Epidermal melanocyte (primary cell): ENCODE data around the gene VPS13D.
A peak's percentile ranks its signal among the peaks of the same experiment; 100 is the strongest.
"Not testable (repeated sequence)": the region's sequence is repeated elsewhere in the genome, so short reads cannot be mapped to it uniquely, and the experiment has no call there.

ENCODE experiments used
- DNase-seq: peaks from one replicate; pipeline ENCODE4 v3.0.0; 2011; ENCODE audit warnings: low spot score; ENCODE audit not compliant: insufficient read length

Gene VPS13D

DNA sequence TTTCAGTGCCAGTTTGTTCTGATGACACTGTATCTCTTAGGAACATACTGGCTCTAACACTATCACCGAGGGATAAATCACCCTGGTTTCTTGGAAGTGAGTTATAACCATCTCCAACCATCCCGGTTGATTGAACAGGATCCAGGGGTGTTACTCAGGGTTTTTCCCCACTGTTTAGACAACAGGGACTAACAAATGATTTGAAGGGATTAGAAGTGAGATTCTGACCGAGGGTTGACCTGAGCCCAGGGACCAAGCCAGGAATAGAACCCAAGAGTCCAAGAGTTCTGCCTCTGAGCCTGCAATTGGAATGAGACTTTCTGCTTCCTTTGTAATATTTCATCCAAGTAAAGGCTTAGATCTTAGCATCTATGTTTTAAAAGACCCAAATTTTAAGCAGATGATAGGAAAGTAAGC, 234.2 kb downstream of the VPS13D start:
- DNase-seq, result no peak

DNA sequence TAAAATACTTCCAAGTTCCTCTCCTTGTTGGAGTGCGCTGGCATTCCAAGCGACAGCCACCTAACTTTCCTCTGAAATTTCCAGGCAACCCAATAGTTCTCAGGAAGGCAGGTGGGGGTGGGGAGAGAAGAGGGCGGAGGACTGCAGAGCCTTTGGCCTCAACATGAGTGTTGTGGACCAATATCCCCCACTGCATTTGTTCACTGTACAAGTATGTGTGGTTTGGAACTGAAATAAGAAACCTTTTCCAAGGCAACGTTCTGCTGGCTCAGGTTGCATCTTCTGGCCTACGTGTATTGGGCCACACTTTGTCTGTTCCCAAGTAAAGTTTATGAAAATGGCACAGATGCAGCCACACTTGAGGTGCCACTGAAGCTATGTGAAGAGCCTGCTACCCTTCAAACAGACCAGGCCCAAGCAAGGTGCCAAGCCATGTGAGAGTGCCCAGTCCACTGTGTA, 234.8 kb downstream of the VPS13D start:
- no peak for DNase-seq

DNA sequence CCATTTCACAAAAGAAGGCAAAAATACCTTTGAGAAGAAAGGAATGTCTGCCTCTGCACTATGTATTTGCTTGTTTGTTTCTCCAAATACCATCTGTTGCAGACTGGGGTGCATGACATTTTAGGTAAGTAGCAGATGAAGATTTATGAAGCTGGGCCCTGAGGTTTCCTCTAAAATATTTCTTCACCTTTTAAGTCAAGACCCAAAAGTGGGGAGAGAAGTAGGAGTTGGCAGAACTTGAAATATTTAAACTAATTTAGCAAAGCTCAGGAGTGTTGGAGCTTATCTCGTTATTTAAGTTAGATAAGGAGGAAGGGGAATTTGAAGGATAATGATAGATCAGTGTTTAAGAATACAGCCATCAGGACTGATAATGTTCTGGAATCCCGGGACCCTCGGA, 235.3 kb downstream of the VPS13D start:
- no peak for DNase-seq

DNA sequence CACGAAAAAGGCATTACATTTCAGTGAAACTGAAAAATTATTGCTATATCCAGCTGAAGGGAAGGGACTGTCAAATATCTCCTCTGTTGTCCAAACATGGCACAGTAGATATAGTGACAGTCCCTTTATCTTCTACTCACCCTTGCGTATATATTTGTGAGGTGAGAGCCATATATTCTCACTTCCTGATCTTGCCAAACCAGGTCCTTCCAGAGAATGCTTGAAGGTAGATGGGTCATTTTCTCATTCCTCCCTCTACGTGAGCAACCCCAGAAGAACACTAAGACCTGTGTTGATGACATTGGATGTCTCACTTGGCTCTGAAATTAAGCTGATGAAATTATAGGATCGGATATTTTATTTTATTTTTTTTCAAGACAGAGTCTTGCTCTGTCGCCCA, 237.0 kb downstream of the VPS13D start:
- DNase-seq, result no peak

DNA sequence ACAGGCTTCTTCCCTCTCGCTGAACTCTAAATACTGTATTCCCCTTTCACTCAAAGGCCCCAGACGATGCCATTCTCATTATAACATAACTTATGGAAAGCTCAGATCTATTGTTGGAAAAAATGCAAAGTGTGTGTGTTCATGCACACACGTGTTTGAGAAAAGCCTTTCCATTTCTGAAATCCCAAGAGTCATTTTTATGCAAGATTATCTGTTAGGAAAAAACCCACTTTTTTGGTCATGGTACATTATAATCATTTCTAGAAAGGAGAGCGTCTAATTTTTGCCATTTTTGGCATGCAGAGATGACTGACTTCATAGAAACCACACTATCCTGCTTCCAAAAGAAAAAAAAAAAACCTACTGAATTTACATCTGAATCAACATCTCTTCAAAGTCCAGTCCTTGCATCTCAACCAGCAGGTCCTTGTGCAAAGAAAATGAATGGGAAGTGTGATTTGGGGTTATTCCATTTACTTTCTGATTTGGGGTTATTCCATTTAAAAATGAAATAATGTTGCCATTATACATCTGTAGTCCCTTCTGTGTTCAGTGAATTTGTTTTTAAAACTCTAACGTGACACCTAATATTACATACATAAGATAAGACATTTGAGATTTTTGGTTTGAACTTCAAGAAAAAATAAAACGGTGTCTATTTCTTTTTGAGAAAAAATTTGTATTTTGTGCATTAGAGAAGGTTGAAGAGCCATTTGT, 237.9 kb downstream of the VPS13D start:
- DNase-seq, result no peak

DNA sequence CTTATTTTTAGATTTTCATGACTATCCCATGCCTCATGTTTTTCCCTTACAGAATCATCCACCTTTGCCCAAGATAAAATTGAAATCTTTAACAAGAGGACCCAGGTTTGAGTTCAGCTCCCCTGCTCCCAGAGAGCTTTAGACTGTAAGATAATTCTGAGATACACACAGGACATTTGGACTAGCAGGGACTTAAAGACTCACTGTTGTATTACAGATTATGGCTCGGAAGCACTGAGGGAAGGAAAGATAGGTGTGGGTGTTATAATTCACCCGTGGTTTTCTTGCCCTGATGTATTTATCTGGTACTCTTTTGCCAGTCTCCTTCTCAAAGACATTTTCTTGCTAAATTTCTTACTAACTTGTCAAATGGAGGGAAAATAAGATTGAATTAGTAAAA, 238.5 kb downstream of the VPS13D start:
- DNase-seq, result no peak

DNA sequence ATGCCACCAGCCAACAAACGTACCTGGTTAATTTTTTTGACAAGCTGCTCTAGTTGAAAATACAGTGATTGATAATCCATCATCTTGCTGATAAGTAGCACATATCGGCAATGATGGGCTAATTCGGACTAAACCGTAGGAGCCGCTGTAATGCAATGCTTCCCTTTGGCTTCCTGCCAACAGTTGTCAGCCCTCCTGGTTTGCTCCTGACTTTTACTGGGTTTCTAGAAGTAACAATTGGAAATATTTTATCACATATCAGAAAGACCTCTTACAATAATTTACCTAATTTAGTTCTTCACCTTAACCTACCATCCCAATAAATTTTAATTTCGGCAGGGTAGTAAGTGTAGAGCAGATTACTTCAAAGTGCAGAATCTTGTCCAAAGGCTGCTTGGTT, 239.7 kb downstream of the VPS13D start:
- DNase-seq, result no peak

DNA sequence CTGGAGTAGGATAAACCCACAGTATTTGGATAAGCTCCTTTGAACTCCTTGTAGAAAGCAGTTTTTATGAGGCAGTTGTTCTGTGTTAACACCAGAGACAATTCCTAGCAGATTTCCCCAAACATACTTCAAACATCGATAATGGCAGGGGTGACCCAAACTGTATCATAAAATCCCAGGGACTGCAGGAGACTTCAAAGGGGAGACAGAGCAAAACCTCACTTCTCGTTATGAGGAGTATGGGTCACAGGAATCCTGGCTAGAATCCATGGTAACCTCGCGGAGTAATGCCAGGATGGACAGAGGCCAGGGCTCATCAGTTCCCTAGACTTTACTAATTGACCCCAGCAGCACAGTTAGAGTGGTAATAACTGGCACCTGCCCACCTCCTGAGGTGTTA, 240.2 kb downstream of the VPS13D start:
- DNase-seq, result no peak

DNA sequence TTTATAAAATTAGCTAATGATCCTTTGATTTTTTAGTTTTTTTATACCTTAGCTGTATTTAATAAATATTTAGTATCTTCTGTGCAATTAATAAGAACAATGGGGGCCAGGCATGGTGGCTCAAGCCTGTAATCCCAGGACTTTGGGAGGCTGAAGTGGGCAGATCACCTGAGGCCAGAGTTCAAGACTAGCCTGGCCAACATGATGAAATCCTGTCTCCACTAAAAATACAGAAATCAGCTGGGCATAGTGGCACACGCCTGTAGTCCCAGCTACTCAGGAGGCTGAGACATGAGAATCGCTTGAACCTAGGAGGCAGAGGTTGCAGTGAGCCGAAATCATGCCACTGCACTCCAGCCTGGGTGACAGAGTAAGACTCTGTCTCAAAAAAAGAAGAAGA, 241.1 kb downstream of the VPS13D start:
- DNase-seq, result not testable (repeated sequence)

DNA sequence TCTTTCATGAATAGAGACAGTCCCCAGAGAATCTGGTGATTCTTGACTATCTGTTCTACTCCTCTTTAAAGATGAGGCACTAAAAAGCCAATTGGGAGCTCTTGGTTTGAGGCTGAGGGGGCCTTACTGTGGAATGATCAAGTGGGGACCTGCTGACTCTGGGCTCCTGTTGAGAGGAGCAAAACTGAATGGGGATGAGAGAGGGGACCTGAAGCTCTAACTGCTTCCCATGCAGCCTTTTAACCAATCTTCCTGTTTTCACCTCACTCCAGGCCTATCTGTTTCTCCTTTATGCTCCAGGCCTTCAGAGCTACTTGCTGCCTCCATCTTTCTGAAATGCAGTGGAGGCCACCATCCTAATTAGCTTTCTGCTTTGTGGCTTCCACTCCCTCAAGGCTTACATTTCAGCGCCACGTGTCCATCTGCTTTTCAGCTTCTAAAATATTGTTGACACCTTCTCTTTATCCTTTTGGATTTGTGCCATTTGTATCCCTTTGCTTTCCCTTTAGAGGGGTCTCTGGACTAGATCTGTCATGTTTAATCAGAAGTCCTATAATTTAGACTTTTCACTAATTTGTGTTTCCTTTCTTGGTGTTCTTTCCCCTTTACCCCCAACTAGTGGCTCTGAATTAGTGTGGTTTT, 242.4 kb downstream of the VPS13D start:
- no peak for DNase-seq

DNA sequence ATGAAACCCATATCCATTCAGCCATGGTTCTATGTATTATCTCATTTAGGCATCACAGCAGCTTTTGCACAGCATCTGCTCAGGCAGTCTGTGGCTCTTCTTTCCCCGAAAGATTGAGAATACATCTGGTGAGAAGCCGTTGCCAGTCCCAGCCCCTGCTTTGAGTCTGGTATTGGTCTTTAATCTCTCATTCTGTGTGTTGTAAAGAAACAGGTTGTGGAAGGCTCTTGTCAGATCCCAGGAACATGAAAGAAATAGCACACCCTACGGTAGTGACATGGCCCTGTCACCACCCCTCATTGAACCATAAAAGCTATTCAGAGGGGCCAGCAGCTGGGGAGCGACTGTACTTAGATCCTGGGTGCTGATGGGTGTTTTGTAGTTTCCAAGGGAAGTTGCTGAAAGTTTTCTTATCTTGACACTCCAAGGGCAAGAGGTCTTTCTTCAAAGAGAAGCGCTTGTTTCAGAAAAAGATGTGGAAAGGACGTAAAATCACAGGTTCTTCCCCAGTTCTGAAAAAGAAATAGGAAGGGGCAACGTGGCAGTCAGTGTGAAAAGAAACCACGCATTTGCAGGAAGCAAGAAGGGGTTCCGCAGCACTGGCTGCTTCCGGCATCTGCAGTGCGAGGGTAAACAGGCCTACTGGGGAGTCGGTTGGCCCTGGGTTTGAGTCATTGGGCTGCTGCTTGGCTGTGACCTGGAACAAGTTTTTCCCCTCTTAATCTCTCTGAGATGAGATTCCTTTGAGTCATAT, 243.1 kb downstream of the VPS13D start:
- no peak for DNase-seq

DNA sequence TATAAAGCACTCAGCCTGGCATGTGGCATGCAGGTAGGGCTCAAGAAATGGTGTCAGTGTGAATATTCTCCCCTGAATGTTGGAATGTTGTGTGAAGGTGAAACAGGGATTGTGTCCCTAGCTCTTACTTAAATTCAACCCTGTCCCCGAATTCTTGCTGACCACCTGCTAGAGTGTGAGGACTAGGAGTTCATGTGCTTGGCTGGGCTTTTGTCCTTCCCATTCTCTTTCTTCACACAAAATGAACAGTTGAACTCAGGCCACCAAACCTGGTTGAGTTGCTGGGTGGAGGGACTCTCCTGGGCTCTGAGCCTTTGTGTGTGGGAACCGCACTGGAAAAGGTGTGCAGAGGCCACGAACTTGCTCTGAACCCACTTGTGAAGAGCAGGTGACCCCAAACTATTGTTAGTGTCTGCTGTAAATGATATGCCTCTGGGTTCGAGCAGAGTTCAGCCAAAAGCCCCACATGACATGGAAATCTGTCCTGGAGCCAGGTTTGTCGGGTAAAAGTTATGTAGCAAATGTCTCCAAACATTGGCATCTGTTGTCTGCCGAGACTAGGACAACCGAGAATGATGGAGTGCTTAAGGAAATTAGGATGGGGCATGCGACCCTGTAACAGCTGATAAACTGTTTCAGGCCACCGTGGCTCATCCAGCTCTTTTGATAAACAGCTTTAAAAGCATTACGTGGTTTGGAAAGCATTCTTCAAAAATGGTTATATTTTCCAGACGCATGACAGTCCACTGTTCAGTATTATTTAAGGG, 243.9 kb downstream of the VPS13D start:
- no peak for DNase-seq

DNA sequence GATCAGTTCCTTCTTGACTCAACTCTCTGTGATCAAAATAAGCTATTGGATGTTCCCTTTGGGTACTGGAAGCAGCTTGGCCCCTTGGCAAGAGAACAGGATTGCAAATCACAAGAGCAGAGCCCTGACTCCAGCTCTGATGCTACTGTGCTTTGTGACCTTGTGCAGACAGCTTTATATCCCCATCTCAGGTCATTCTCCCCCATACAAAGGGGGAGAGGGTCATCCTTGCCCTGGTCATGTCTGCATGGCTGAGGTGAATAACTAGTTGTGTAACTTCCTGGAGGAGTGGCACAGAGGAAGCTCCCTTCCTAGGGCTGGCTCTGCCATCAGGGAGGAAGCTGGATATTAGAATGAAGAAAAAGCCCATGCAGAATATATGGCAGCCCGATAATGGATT, 245.3 kb downstream of the VPS13D start:
- DNase-seq, result no peak

DNA sequence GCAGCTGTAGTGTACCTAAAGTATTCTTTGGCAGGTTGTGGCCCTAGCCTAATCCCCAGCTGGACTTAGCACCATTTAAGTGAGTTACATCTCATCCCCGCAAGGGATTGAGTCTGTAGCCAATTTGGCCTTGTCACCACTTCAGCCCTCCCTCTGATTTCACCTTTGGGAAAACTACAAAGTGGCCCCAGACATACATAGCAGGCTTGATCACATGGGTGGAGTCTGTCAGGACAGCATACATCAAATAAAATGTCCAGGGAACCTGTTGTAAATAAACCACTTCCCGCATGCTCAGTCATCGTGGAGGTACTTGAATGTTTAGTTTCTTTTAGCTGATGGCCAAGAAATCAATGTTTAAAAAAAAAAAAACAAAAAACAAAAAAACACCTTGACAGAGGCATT, 245.7 kb downstream of the VPS13D start:
- DNase-seq, result no peak

DNA sequence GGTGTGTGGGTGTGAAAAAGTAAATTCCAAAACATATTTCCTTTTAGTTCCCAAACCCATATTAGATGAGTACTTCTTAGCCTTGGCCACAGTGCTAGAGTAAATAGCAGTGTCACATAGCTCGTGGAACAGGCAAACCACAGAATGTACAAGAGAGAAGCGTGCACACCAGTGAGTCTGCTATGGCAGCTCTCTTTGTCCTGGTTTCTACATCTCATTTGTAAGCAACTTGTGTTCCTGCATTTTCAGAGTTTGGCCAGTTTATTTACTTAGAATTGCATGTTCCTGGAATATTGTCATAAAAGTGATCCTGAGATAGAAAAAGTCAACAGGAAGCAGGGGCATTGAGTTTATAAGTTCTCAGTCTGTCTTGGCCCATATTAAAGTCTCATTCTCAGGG, 246.1 kb downstream of the VPS13D start:
- DNase-seq, result no peak

DNA sequence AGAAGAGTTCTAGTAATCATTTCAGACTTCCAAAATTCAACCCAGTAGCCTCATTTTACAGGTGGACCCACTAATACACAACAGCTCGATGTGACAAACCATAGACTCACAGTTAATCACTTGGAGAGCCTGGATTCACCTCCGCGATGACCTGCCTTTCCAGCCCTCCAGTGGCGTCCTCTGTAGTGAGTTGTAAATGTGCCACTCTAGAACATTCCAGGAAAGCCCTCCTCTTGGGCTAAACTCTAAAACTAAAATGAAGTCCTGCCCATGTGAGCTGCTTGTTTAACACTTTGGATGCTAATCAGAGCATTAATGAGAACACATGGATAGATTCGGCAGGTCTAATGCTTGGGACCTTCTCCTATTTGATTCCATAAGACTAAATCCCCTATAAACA, 247.5 kb downstream of the VPS13D start:
- no peak for DNase-seq

DNA sequence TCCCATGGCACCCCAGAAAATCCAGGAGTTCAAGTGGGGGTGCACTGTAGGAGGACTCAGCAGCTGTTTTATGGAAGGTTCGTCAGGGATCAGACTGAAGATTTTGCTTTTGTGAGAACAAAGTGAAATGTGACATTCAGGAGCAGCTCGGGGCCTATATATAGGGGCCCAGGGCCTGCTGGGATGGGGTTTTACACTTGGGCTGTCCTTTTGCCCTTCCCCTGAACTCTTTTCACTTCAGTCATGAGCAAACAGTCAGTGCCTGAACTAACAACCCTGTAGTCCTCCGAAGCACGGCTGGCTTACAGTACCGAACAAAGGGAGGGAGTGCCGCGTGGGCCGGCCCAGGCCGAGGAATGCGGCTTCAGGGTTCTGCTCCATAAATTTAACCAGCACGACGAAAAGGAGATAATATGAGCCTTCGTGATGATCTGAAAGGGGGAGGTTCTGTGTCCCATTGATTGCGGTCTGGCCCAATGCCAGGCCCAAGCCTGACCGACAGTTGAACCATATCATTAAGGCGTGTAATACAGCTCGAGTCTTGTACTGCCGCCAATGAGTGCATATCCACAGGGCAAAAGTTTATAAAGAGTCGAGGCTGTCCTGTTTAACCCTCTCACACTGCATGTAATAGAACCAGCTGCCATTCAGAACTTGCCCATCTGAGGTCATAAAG, 248.2 kb downstream of the VPS13D start:
- peak; percentile 76 for DNase-seq

DNA sequence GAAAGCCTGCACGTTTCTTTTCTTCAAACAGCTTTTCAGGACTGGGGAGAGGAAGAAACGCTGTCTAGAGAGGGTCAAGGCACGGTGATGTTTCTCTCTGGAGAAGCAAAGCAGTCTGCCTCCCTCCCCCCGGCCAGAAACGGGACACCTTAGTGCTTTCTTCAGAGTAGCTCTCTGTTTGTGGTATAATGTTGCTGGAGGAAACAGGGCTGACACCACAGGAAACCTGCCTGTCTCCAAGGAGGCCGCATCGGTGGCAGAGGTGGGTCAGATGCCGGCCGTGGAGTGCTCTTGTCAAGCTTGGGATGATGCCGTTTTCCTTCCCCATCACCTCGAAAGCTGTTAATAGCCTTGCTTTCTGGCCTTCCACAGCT, 248.8 kb downstream of the VPS13D start:
- DNase-seq, result no peak

DNA sequence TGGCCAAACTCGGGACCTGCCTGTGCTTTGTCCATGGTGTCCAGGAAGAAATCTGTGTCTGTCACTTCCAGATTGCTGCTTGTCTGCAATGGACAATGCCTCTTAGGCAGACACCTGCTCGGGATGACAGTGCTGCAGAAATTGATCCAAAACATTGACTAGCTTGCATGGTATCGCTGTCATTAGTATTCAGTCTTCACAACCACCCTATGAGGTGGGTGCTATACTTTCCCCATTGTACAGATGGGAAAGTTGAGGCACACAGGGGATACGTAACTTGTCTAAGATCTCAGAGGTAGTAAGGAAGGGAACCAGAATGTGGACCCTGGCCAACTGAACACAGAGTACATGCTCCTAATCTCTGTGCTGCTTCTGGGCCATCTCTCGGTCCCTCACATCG, 249.5 kb downstream of the VPS13D start:
- DNase-seq, result no peak

DNA sequence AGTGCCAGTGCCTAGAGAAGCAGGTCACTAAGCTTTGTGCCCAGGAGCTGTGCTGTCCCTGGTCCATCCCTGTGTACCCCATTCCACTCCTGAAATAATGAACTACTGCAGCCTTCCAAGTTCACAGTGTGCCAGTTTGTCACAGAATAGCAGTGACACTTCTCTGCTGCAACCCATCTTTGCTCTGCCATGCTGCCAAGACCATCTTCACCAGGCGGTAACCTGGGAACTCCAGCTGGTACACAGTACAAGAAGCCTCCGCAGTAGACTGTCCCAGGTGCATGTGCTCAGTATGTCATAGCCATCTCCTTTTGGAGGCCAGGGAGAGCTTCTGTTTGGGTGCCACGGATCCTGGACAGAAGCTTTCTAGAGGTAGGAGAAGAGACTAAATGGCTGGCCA, 250.2 kb downstream of the VPS13D start:
- no peak for DNase-seq

DNA sequence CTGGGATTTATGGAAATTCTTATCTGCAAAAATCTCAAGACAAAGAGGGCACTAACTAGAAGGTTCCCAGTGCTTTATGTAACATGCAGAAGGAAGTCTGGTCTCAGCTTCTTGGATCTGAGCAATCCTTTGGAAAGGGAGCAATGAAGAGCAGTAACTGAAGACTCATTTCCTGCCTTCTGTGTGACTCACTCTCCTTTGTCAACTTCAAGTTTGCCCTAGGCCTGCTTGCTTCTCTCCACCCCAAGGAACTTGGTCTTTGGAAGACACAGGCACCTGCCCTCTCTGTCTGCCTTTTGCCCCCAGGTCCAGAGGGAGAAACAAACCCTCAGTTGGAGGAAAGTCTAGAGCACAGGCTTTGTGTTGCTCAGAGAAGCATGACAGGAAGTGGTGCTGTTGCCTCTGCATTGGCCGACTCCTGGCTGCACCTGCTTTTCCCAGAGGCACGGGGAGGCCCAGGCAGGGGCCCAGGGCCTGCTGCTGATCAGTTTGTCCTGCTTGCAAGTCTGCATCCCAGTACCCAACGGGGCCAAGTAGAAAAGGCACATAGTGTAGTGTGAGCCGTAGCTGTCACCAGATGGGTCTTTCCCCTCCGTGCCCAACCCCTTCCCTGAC, 251.0 kb downstream of the VPS13D start:
- DNase-seq, result no peak
